ENCODE results near the gene SDF2. TPM values are rescaled to one million over a fixed set of nuclear protein-coding genes. Genes with fewer than 3 reads are reported as not detected.
A peak's percentile ranks its signal among the peaks of the same experiment; 100 is the strongest.

SDF2 gene
- total and polyA plus RNA-seq, 10 donors = 28.7 to 54.5 (median 46.5) TPM

GRCh38 chr17:28688481-28688880 is 26.8 kb upstream of the SDF2 start:
- no peak overlapping the region for H3K27ac ChIP-seq
- H3K36me3 ChIP-seq = peaks cover 20 to 100% (median 100%) of the 10 kb centered on the region in 6 donors
- no peak for DNase-seq
- TF ChIP-seq, protein P1, sequence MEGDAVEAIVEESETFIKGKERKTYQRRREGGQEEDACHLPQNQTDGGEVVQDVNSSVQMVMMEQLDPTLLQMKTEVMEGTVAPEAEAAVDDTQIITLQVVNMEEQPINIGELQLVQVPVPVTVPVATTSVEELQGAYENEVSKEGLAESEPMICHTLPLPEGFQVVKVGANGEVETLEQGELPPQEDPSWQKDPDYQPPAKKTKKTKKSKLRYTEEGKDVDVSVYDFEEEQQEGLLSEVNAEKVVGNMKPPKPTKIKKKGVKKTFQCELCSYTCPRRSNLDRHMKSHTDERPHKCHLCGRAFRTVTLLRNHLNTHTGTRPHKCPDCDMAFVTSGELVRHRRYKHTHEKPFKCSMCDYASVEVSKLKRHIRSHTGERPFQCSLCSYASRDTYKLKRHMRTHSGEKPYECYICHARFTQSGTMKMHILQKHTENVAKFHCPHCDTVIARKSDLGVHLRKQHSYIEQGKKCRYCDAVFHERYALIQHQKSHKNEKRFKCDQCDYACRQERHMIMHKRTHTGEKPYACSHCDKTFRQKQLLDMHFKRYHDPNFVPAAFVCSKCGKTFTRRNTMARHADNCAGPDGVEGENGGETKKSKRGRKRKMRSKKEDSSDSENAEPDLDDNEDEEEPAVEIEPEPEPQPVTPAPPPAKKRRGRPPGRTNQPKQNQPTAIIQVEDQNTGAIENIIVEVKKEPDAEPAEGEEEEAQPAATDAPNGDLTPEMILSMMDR (IDR thresholded peaks at IDR 0.05 in 8 of 11, conservative IDR thresholded peaks at IDR 0.05 in 3 of 11) = no peak
- TF ChIP-seq POLR2AphosphoS5 (IDR thresholded peaks at IDR 0.05) = no peak
- TF ChIP-seq POLR2A (IDR thresholded peaks at IDR 0.05) = no peak
- no peaks in the 10 kb centered on the region for H3K9me3 ChIP-seq
- H3K4me1 ChIP-seq = no peaks in the 10 kb centered on the region
- WGBS, 5 donors = 93 to 99% (median 96%) methylated on average over 4 of the region's 4 CpGs
- intact Hi-C loops (cut with DNase I; ENCODE audit: low total_unique reads) = no loop called here
- no peaks in the 10 kb centered on the region for H3K27me3 ChIP-seq (replicated peaks in 1 of 7)
- no peak overlapping the region for H3K4me3 ChIP-seq

DNA sequence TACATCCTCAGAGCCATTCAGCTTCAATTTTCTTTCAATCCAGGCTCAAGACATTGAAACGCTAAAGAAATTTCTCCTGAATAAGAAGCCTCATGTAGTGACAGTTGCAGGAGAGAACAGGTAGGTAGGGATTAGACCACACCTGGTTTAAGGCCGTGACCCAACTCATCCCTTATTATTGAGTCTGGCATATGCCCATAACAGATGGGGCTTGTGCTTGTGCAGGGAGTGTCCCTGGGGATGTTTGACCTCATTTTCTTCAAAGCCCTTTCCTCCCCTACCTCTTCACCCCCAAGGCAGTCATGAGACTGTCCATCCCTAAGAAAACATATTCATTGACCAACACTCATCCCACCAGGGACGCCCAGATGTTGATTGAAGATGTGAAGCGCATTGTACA is 24.6 kb upstream of the SDF2 start:
- WGBS, 5 donors = 85 to 96% (median 95%) methylated on average over 4 of the region's 4 CpGs
- no peak overlapping the region for H3K27ac ChIP-seq
- H3K27me3 ChIP-seq (replicated peaks in 1 of 7) = no peaks in the 10 kb centered on the region
- H3K9me3 ChIP-seq = no peaks in the 10 kb centered on the region
- H3K4me3 ChIP-seq = no peak overlapping the region
- H3K4me1 ChIP-seq = no peaks in the 10 kb centered on the region
- no peak for DNase-seq
- TF ChIP-seq, protein P1 (IDR thresholded peaks at IDR 0.05 in 8 of 11, conservative IDR thresholded peaks at IDR 0.05 in 3 of 11) = no peak
- no peak for TF ChIP-seq POLR2AphosphoS5 (IDR thresholded peaks at IDR 0.05)
- TF ChIP-seq POLR2A (IDR thresholded peaks at IDR 0.05) = no peak
- peaks cover 32 to 100% (median 100%) of the 10 kb centered on the region in 6 donors for H3K36me3 ChIP-seq
- intact Hi-C loops (cut with DNase I; ENCODE audit: low total_unique reads) = no loop called here

GRCh38 chr17:28685366-28685765 is 23.7 kb upstream of the SDF2 start:
- Histone ChIP-seq H3K27ac (no peak overlapping the region), H3K4me3 (no peak overlapping the region), H3K9me3 (no peaks in the 10 kb centered on the region), H3K4me1 (no peaks in the 10 kb centered on the region), H3K27me3 (replicated peaks in 1 of 7) (no peaks in the 10 kb centered on the region), H3K36me3 (peaks cover 33 to 100% (median 100%) of the 10 kb centered on the region in 6 donors)
- no peak for DNase-seq
- intact Hi-C loops (cut with DNase I; ENCODE audit: low total_unique reads) = no loop called here
- WGBS, 5 donors = 94 to 99% (median 95%) methylated on average over 5 of the region's 5 CpGs
- TF ChIP-seq, protein P1 (IDR thresholded peaks at IDR 0.05 in 8 of 11, conservative IDR thresholded peaks at IDR 0.05 in 3 of 11) = no peak
- TF ChIP-seq POLR2AphosphoS5 (IDR thresholded peaks at IDR 0.05) (no peak), POLR2A (IDR thresholded peaks at IDR 0.05) (no peak)

GRCh38 chr17:28684963-28685362 is 23.3 kb upstream of the SDF2 start:
- no peak for DNase-seq
- H3K27ac ChIP-seq = no peak overlapping the region
- no peak overlapping the region for H3K4me3 ChIP-seq
- peaks cover 33 to 100% (median 100%) of the 10 kb centered on the region in 6 donors for H3K36me3 ChIP-seq
- intact Hi-C loops (cut with DNase I; ENCODE audit: low total_unique reads) = no loop called here
- no peaks in the 10 kb centered on the region for H3K27me3 ChIP-seq (replicated peaks in 1 of 7)
- H3K4me1 ChIP-seq = no peaks in the 10 kb centered on the region
- 70 to 78% (median 72%) methylated on average over 3 of the region's 3 CpGs for WGBS, 5 donors
- H3K9me3 ChIP-seq = no peaks in the 10 kb centered on the region
- TF ChIP-seq, protein P1 (IDR thresholded peaks at IDR 0.05 in 8 of 11, conservative IDR thresholded peaks at IDR 0.05 in 3 of 11) = peak in 2 of 11 experiments; percentile 10 to 31
- no peak for TF ChIP-seq POLR2A (IDR thresholded peaks at IDR 0.05)
- peak in 1 of 3 donors; percentile 40 for TF ChIP-seq POLR2AphosphoS5 (IDR thresholded peaks at IDR 0.05)
